Endothelial cell of hepatic sinusoid (primary cell): Measurements from ENCODE around the gene TCTN2.

Experiments used
- in situ Hi-C: cut with HindIII; loops from 2 replicates; pipeline ENCODE4 v1.10.0; 2017; ENCODE audit warnings: low sequenced_read_pairs

TCTN2 gene

GRCh38 chr12:123733229-123733628 is 62.3 kb downstream of the TCTN2 start:
- in situ Hi-C loops = no loop called here

DNA sequence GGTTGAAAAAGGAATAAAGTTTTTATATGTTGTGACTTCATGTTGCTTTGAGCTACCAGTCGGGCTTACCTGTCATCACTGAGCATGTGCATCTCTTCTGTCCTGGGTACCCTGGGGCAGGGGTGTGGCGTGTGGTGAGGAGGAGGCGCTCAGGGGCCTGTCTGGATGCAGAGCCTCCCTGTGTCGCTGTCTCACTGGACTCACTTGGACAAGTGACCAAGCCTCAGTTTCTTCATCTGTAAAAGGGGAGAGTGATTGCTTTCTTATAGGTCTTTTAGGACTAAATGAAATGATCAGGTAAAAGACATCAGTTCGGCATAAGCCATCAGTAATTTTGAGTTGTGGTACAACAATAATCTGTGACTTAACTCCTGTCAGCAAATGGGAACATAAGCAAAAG is 63.4 kb downstream of the TCTN2 start:
- in situ Hi-C loops = no loop called here

DNA sequence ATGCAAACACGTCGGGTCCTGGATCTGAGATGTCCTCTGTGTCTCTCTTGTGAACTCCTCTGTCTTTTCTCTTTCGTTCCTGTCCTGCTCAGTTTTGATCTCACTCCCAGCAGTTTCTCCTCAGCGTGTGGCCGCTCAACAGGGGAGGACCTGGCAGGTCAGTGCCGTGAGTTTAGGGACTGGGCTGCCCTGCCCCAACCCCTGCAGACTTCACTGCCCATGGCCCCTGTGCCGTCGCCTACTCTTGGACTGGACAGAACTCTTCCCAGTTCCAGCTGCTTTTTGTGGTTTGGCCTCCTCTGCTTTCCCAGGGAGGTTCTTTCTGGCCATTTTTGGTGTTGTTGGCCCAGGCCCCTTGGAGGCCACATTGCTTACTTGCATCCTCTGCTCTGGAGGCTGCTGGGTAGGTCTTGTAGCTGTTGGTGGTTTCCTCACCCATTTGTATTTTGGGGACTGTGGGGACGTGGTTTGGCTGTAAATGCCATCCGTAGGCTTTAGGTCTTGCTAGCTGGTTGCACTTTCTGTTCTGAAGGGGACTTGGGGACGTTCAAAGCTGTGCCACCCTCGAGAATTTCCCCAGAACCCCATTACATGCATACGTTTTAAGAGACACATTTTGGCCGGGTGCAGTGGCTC is 71.1 kb downstream of the TCTN2 start:
- in situ Hi-C loops = no loop called here

DNA sequence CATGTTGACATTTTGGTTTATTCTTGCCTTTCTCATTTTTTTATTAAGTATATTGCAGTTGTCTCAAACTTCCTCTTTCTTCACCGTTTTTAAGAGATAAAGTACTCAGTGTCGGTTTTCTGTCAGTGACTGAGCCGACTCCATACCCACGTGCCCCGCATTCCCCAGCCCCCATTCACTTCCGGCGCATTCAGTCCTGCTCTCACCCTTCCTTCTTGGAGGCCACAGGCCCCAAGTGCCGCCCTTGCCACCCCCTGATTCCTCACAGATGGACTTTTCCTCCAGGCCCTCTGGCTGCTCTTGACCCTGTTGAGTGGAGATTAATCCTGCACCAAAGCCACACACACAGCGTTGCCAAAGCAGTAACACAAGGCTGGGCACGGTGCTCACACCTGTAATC is 72.1 kb downstream of the TCTN2 start:
- in situ Hi-C loops = no loop called here

DNA sequence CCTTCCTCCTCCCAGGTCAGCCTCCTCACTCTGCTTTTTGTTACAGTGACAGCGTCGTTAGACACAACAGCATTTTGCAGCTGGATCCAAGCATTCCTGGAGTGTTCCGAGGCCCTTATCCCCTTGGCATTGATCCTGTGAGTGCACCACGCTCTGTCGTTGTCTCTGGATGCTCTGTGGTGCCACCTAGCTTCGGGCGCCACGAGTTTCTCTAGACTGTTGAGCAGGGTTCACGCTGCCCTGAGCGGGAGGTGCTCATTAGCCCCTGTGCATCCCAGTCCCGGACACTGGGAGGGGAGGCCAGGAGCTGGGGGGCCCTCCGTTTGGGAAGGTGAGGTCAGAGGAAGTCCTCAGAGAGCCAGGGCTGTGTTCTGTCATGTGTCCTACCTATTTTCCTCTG is 73.9 kb downstream of the TCTN2 start:
- in situ Hi-C loops = no loop called here

GRCh38 chr12:123747309-123747708 is 76.4 kb downstream of the TCTN2 start:
- in situ Hi-C loops = no loop called here

DNA sequence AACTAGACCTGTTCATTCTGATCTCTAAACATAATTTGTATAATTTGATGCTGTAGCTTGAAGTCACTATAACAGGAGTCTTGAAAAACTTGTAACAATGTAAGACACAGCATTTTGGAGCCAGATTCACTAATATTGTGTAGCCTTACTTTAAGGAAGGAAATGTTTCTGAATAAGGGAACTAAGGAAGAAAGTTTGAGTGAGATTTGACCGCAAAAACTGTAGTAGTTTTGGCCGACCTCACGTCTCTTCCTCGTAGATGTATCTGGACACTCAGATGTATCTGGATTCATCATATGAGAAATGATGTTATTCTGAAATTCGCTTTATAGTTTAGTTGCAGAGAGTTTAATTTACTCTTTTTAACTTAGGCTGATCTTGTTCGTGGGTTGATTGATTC is 77.2 kb downstream of the TCTN2 start:
- in situ Hi-C loops = no loop called here

DNA sequence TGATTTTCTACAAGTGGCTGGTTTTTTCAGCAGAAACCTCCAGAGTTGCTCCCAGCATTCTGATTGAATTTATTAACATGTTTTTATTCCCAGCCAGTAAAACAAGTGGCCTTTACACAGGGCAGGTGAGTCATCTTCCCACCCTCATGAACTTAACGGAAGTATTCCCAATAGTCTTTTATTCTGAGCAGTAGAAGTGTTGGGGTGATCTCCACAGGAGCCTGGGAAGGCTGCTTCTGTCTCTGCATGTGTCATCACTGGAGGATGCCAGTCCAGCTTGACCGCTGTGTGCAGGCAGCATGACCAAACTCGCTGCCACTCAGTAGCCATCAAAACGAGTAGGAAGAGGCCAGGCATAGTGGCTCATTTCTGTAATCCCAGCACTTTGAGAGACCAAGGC is 77.7 kb downstream of the TCTN2 start:
- in situ Hi-C loops = no loop called here

DNA sequence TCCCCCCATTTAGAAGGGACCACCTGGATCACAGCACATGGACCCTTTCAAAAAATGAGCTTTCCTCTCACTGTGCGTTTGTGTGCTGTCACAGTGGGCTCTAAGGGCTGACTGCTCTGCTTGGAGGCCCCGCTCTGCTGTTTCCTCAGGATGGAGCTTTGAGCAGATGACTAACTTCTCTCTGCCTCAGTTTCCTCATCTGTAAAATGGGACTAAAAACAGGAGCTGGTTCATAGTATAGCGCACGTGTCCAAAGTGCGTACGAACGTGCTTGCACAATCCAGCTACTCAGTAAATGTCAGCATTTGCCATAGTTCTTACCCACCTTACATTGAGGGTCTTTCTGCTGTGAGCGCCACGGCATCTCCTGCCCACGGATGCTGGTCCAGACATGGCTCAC is 78.4 kb downstream of the TCTN2 start:
- in situ Hi-C loops = no loop called here

DNA sequence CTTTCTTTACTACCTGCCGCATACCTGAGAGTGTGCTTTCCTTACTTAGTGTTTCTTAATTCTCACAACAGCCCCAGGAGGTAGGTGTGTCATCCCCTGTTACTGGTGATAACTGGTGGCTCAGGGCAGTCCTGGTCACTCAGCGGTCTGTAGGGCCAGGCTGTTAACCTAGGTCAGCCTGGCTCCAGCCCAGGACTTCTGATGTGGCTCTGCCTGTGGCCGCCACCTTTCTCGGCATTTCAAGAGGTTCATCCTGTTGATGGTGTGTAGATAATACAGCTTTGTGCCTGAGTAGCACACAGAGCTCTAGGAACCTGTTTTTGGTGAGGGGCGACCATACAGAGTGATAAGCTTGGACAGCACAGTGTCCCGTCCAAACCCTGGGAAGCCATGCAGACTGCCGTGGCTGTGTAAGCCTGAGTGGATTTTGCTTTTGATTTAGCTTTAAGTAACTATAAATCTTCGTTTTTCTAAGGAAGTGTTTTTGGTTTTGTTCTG is 79.3 kb downstream of the TCTN2 start:
- in situ Hi-C loops = loop anchor here (5.0 to 10.0 kb wide), 2 partner anchors 38 to 95 kb away; partner anchors contain the start of gene ATP6V0A2

GRCh38 chr12:123752046-123752445 is 81.1 kb downstream of the TCTN2 start:
- in situ Hi-C loops = loop anchor here (5.0 to 10.0 kb wide), 2 partner anchors 40 to 93 kb away; partner anchors contain the start of gene ATP6V0A2

GRCh38 chr12:123754041-123754772 is 83.3 kb downstream of the TCTN2 start:
- in situ Hi-C loops = loop anchor here (5.0 to 10.0 kb wide), 2 partner anchors 42 to 91 kb away; partner anchors contain the start of gene ATP6V0A2

DNA sequence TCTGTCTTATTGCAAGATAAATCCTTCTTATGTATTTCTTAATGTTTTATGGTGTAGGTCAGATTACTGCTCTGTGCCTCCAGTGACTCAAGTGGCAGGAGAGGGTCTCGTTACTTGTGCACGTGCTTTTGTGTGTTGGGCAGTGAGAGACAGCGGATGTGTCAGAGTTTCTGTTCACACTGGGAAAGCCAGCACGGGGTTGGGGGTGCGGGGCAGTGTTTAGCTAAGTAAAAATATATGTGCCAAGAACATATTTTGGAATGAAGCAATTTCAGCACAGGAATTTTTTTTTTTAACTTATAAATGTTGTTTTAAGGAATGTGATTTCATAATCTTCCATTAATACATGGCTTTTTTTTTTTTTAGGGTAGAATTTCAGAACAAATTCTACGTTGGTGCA is 86.6 kb downstream of the TCTN2 start:
- in situ Hi-C loops = loop anchor here (10.0 kb wide), 1 partner anchor 87 kb away; no protein-coding TSS in a partner anchor
